Eye (tissue), 1 donor: ENCODE results near the gene ZNF76.
A peak's percentile ranks its signal among the peaks of the same experiment; 100 is the strongest.

ENCODE experiments used
- DNase-seq: peaks from one replicate; pipeline ENCODE4 v3.0.0-alpha.2; 2015

Gene ZNF76

GRCh38 chr6:35259194-35259947 is at the start of gene ZNF76:
ZNF76 (plus strand) TSS chr6:35259735; CDS start chr6:35281152, 21,417 bp downstream.
- DNase-seq: peak; percentile 99

- DNase-seq: peak; percentile 92
Observed at GRCh38 chr6:35213298-35213791, 46.2 kb upstream of the ZNF76 start.

- DNase-seq: peak; percentile 92
Observed at GRCh38 chr6:35213824-35214756, 45.4 kb upstream of the ZNF76 start, which contains the start of gene SCUBE3. SCUBE3 (plus strand) TSS chr6:35213956; CDS start chr6:35214419, 463 bp downstream.

GRCh38 chr6:35214869-35215664 is 44.5 kb upstream of the ZNF76 start:
- peak; percentile 48 for DNase-seq

- no peak for DNase-seq
Observed at GRCh38 chr6:35215665-35216411, 43.7 kb upstream of the ZNF76 start.

- DNase-seq: no peak
Observed at GRCh38 chr6:35216412-35216732, 43.2 kb upstream of the ZNF76 start.

- no peak for DNase-seq
Observed at GRCh38 chr6:35216851-35217811, 42.4 kb upstream of the ZNF76 start.

- DNase-seq: no peak
Observed at GRCh38 chr6:35218021-35218420, 41.5 kb upstream of the ZNF76 start.

- no peak for DNase-seq
Observed at GRCh38 chr6:35218456-35218855, 41.1 kb upstream of the ZNF76 start.

- no peak for DNase-seq
Observed at GRCh38 chr6:35219683-35220326, 39.7 kb upstream of the ZNF76 start.

GRCh38 chr6:35220711-35221110 is 38.8 kb upstream of the ZNF76 start:
- no peak for DNase-seq

GRCh38 chr6:35223396-35223795 is 36.1 kb upstream of the ZNF76 start:
- no peak for DNase-seq

GRCh38 chr6:35224720-35225119 is 34.8 kb upstream of the ZNF76 start:
- DNase-seq: no peak

- no peak for DNase-seq
Observed at GRCh38 chr6:35228481-35228880, 31.1 kb upstream of the ZNF76 start.

- DNase-seq: no peak
Observed at GRCh38 chr6:35229304-35229703, 30.2 kb upstream of the ZNF76 start.

- DNase-seq: no peak
Observed at GRCh38 chr6:35230498-35230897, 29.0 kb upstream of the ZNF76 start.

- no peak for DNase-seq
Observed at GRCh38 chr6:35230950-35231349, 28.6 kb upstream of the ZNF76 start.

- no peak for DNase-seq
Observed at GRCh38 chr6:35231563-35231962, 28.0 kb upstream of the ZNF76 start.

- DNase-seq: no peak
Observed at GRCh38 chr6:35234901-35235300, 24.6 kb upstream of the ZNF76 start.

GRCh38 chr6:35236223-35236622 is 23.3 kb upstream of the ZNF76 start:
- DNase-seq: no peak
